Ovary (tissue), 3 donors: ENCODE data around the gene TMEM50A.

Source experiments
- EP300 ChIP-seq: sonication (generic); formaldehyde crosslinking; IDR thresholded peaks from one replicate; pipeline ENCODE4 v1.6.1; 2017; ENCODE audit warnings: antibody characterized with exemption
- POLR2A ChIP-seq: fragments of 450-650 bp; IDR thresholded peaks from one replicate; pipeline ENCODE4 v1.6.1; 2017; ENCODE audit warnings: antibody characterized with exemption, mild to moderate bottlenecking, moderate library complexity
- TF ChIP-seq, protein P1 (sequence below), 3 donors: fragments of 450-650 bp in 2 of 3; fragments of 200-600 bp in 1 of 3; IDR thresholded peaks; one replicate each; pipeline versions ENCODE4 v1.5.1 to v1.8.0; 2016 to 2022; ENCODE audit warnings: antibody characterized with exemption in 3 of 3, mild to moderate bottlenecking in 1 of 3
- donor health status: DM: no; HTN: no; CAD: no.

DNA sequence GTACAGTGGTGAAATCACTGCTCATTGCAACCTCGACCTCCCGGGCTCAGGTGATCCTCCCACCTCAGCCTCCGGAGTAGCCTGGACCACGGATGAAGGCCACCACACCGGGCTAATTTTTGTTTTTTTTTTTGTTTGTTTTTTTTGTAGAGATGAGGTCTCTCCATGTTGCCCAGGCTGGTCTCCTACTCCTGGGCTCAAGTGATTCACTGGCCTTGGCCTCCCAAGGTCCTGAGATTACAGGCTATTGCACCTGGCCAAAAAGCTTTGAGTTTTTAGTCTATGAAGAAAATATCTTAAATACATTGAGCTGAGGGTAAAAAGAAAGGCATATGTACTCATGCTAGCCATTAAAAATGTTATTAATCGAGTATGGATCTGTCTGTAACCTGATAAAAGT is 3.6 kb downstream of the TMEM50A start:
- TF ChIP-seq, protein P1, sequence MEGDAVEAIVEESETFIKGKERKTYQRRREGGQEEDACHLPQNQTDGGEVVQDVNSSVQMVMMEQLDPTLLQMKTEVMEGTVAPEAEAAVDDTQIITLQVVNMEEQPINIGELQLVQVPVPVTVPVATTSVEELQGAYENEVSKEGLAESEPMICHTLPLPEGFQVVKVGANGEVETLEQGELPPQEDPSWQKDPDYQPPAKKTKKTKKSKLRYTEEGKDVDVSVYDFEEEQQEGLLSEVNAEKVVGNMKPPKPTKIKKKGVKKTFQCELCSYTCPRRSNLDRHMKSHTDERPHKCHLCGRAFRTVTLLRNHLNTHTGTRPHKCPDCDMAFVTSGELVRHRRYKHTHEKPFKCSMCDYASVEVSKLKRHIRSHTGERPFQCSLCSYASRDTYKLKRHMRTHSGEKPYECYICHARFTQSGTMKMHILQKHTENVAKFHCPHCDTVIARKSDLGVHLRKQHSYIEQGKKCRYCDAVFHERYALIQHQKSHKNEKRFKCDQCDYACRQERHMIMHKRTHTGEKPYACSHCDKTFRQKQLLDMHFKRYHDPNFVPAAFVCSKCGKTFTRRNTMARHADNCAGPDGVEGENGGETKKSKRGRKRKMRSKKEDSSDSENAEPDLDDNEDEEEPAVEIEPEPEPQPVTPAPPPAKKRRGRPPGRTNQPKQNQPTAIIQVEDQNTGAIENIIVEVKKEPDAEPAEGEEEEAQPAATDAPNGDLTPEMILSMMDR (IDR thresholded peaks at IDR 0.05) = no peak
- TF ChIP-seq POLR2A (no peak), EP300 (no peak)
